GM12801 (cell line): Measurements from ENCODE around the gene INKA2.

Source experiments
- TF ChIP-seq, protein P1 (sequence below): IDR thresholded peaks from one replicate; pipeline ENCODE4 v1.5.1; 2011; ENCODE audit warnings: control low read depth; ENCODE audit not compliant: insufficient read length; ENCODE audit errors: extremely low read depth

The INKA2 gene

GRCh38 chr1:111696330-111696729 lies 42.9 kb downstream of the INKA2 start:
- TF ChIP-seq, protein P1, sequence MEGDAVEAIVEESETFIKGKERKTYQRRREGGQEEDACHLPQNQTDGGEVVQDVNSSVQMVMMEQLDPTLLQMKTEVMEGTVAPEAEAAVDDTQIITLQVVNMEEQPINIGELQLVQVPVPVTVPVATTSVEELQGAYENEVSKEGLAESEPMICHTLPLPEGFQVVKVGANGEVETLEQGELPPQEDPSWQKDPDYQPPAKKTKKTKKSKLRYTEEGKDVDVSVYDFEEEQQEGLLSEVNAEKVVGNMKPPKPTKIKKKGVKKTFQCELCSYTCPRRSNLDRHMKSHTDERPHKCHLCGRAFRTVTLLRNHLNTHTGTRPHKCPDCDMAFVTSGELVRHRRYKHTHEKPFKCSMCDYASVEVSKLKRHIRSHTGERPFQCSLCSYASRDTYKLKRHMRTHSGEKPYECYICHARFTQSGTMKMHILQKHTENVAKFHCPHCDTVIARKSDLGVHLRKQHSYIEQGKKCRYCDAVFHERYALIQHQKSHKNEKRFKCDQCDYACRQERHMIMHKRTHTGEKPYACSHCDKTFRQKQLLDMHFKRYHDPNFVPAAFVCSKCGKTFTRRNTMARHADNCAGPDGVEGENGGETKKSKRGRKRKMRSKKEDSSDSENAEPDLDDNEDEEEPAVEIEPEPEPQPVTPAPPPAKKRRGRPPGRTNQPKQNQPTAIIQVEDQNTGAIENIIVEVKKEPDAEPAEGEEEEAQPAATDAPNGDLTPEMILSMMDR = no peak

- TF ChIP-seq, protein P1 = no peak
Observed at GRCh38 chr1:111695801-111696200, 43.4 kb downstream of the INKA2 start.

- TF ChIP-seq, protein P1 = no peak
Observed at GRCh38 chr1:111691886-111692285, 47.3 kb downstream of the INKA2 start.

GRCh38 chr1:111690306-111690617 lies 48.9 kb downstream of the INKA2 start:
- TF ChIP-seq, protein P1 = no peak
